ENCODE data around the gene VPS13A. TPM values are rescaled to one million over a fixed set of nuclear protein-coding genes. Genes with fewer than 3 reads are reported as not detected.

The VPS13A gene
- total RNA-seq, 1 donor from 2014 or later, result 46.0 TPM

GRCh38 chr9:77432053-77432452 lies 254.7 kb downstream of the VPS13A start:
- Mint-ChIP-seq H3K9me3 (ENCODE audit: unreplicated experiment) (no peaks in the 10 kb centered on the region), H3K27me3 (ENCODE audit: unreplicated experiment) (peaks cover 3% of the 10 kb centered on the region), H3K36me3 (ENCODE audit: low read depth, unreplicated experiment) (no peaks in the 10 kb centered on the region), H3K4me1 (ENCODE audit: unreplicated experiment) (peaks cover 8% of the 10 kb centered on the region), H3K27ac (ENCODE audit: unreplicated experiment) (no peak overlapping the region), H3K4me3 (ENCODE audit: unreplicated experiment) (no peak overlapping the region)
- DNase-seq (ENCODE audit: low spot score), result no peak
- no peak for TF ChIP-seq CTCF (IDR thresholded peaks at IDR 0.05; ENCODE audit: unreplicated experiment)

- H3K4me3 Mint-ChIP-seq (ENCODE audit: unreplicated experiment), result no peak overlapping the region
- peak; percentile 57 for DNase-seq (ENCODE audit: low spot score)
- H3K36me3 Mint-ChIP-seq (ENCODE audit: low read depth, unreplicated experiment), result no peaks in the 10 kb centered on the region
- no peak overlapping the region for H3K27ac Mint-ChIP-seq (ENCODE audit: unreplicated experiment)
- H3K4me1 Mint-ChIP-seq (ENCODE audit: unreplicated experiment), result peaks cover 8% of the 10 kb centered on the region
- H3K9me3 Mint-ChIP-seq (ENCODE audit: unreplicated experiment), result no peaks in the 10 kb centered on the region
- peaks cover 3% of the 10 kb centered on the region for H3K27me3 Mint-ChIP-seq (ENCODE audit: unreplicated experiment)
- TF ChIP-seq CTCF (IDR thresholded peaks at IDR 0.05; ENCODE audit: unreplicated experiment), result peak; percentile 57
Observed at GRCh38 chr9:77433675-77434445, 256.5 kb downstream of the VPS13A start.

- TF ChIP-seq CTCF (IDR thresholded peaks at IDR 0.05; ENCODE audit: unreplicated experiment), result no peak
- no peak for DNase-seq (ENCODE audit: low spot score)
- no peak overlapping the region for H3K27ac Mint-ChIP-seq (ENCODE audit: unreplicated experiment)
- H3K4me1 Mint-ChIP-seq (ENCODE audit: unreplicated experiment), result peaks cover 8% of the 10 kb centered on the region
- H3K4me3 Mint-ChIP-seq (ENCODE audit: unreplicated experiment), result no peak overlapping the region
- H3K27me3 Mint-ChIP-seq (ENCODE audit: unreplicated experiment), result peaks cover 3% of the 10 kb centered on the region
- H3K36me3 Mint-ChIP-seq (ENCODE audit: low read depth, unreplicated experiment), result no peaks in the 10 kb centered on the region
- no peaks in the 10 kb centered on the region for H3K9me3 Mint-ChIP-seq (ENCODE audit: unreplicated experiment)
Observed at GRCh38 chr9:77435277-77435676, 257.9 kb downstream of the VPS13A start.

GRCh38 chr9:77435688-77436087 lies 258.4 kb downstream of the VPS13A start:
- Mint-ChIP-seq H3K4me3 (ENCODE audit: unreplicated experiment) (no peak overlapping the region), H3K36me3 (ENCODE audit: low read depth, unreplicated experiment) (no peaks in the 10 kb centered on the region), H3K27ac (ENCODE audit: unreplicated experiment) (no peak overlapping the region), H3K27me3 (ENCODE audit: unreplicated experiment) (peaks cover 3% of the 10 kb centered on the region), H3K4me1 (ENCODE audit: unreplicated experiment) (peaks cover 8% of the 10 kb centered on the region), H3K9me3 (ENCODE audit: unreplicated experiment) (no peaks in the 10 kb centered on the region)
- TF ChIP-seq CTCF (IDR thresholded peaks at IDR 0.05; ENCODE audit: unreplicated experiment), result no peak
- no peak for DNase-seq (ENCODE audit: low spot score)

- H3K36me3 Mint-ChIP-seq (ENCODE audit: low read depth, unreplicated experiment), result no peaks in the 10 kb centered on the region
- no peak for DNase-seq (ENCODE audit: low spot score)
- no peak overlapping the region for H3K4me3 Mint-ChIP-seq (ENCODE audit: unreplicated experiment)
- no peaks in the 10 kb centered on the region for H3K4me1 Mint-ChIP-seq (ENCODE audit: unreplicated experiment)
- no peak for TF ChIP-seq CTCF (IDR thresholded peaks at IDR 0.05; ENCODE audit: unreplicated experiment)
- no peaks in the 10 kb centered on the region for H3K9me3 Mint-ChIP-seq (ENCODE audit: unreplicated experiment)
- H3K27ac Mint-ChIP-seq (ENCODE audit: unreplicated experiment), result no peak overlapping the region
- H3K27me3 Mint-ChIP-seq (ENCODE audit: unreplicated experiment), result peaks cover 3% of the 10 kb centered on the region
Observed at GRCh38 chr9:77438653-77439052, 261.3 kb downstream of the VPS13A start.
